GM03348 (cell line): ENCODE measurements around the gene C10orf53.

Source experiments
- DNase-seq: peaks from one replicate; pipeline ENCODE4 v3.0.0; 2012; ENCODE audit warnings: low spot score

C10orf53 gene

GRCh38 chr10:49737474-49738201 is 58.2 kb downstream of the C10orf53 start:
- no peak for DNase-seq

GRCh38 chr10:49738616-49739360 is 59.3 kb downstream of the C10orf53 start:
- no peak for DNase-seq

- DNase-seq, result no peak
These were observed 60.0 kb downstream of the C10orf53 start for GRCh38 chr10:49739426-49739825.

GRCh38 chr10:49740346-49741107 is 61.1 kb downstream of the C10orf53 start:
- DNase-seq, result no peak

- no peak for DNase-seq
These were observed 61.9 kb downstream of the C10orf53 start for GRCh38 chr10:49741108-49741995.

- DNase-seq, result no peak
These were observed 63.4 kb downstream of the C10orf53 start for GRCh38 chr10:49742683-49743463.

- no peak for DNase-seq
These were observed 64.1 kb downstream of the C10orf53 start for GRCh38 chr10:49743464-49744075.

GRCh38 chr10:49744091-49744685 is 64.7 kb downstream of the C10orf53 start:
- no peak for DNase-seq

GRCh38 chr10:49744924-49745605 is 65.6 kb downstream of the C10orf53 start:
- DNase-seq, result no peak

GRCh38 chr10:49745756-49746155 is 66.3 kb downstream of the C10orf53 start:
- DNase-seq, result no peak

GRCh38 chr10:49746626-49747302 is 67.3 kb downstream of the C10orf53 start:
- no peak for DNase-seq
